Duodenal mucosa (tissue), 2 donors: ENCODE data around the gene PCCA.

ENCODE experiments used
- H3K27ac ChIP-seq: one replicate; pipeline ENCODE4 v1.7.0; 2013; ENCODE audit warnings: low read depth, low read length
- H3K27me3 ChIP-seq, 2 donors: one replicate each; pipeline ENCODE4 v1.7.0; 2013; ENCODE audit warnings: low read length in 2 of 2, control low read depth in 1 of 2; ENCODE audit not compliant: insufficient read depth in 2 of 2, control insufficient read depth in 1 of 2
- H3K36me3 ChIP-seq, 2 donors: one replicate each; pipeline ENCODE4 v1.7.0; 2013; ENCODE audit warnings: low read length in 2 of 2, control low read depth in 1 of 2; ENCODE audit not compliant: insufficient read depth in 2 of 2, control insufficient read depth in 1 of 2
- H3K4me1 ChIP-seq, 2 donors: one replicate each; pipeline ENCODE4 v1.7.0; 2013; ENCODE audit warnings: low read length in 2 of 2, control low read depth in 1 of 2; ENCODE audit not compliant: insufficient read depth in 2 of 2, control insufficient read depth in 1 of 2
- H3K4me3 ChIP-seq, 2 donors: one replicate each; pipeline ENCODE4 v1.7.0; 2013; ENCODE audit warnings: low read length in 2 of 2, low read depth in 1 of 2
- H3K9ac ChIP-seq, 2 donors: one replicate each; pipeline ENCODE4 v1.7.0; 2013; ENCODE audit warnings: low read length in 2 of 2, low read depth in 1 of 2
- H3K9me3 ChIP-seq, 2 donors: one replicate each; pipeline ENCODE4 v1.7.0; 2013; ENCODE audit warnings: low read length in 2 of 2, control low read depth in 1 of 2; ENCODE audit not compliant: control insufficient read depth in 1 of 2

The PCCA gene

GRCh38 chr13:100543872-100544602, 455.1 kb downstream of the PCCA start:
- Histone ChIP-seq H3K27me3 (no peaks in the 10 kb centered on the region), H3K4me3 (peak overlapping the region in 1 of 2 donors; percentile 43), H3K36me3 (no peaks in the 10 kb centered on the region), H3K27ac (no peak overlapping the region), H3K9ac (no peak overlapping the region), H3K9me3 (no peaks in the 10 kb centered on the region), H3K4me1 (peaks cover 0 to 6% of the 10 kb centered on the region in 2 donors)

- Histone ChIP-seq H3K4me3 (no peak overlapping the region), H3K27ac (no peak overlapping the region), H3K4me1 (peaks cover 0 to 6% of the 10 kb centered on the region in 2 donors), H3K9ac (no peak overlapping the region), H3K27me3 (no peaks in the 10 kb centered on the region), H3K9me3 (no peaks in the 10 kb centered on the region), H3K36me3 (no peaks in the 10 kb centered on the region)
Measured at GRCh38 chr13:100544866-100545683, 456.2 kb downstream of the PCCA start.

- Histone ChIP-seq H3K4me1 (peaks cover 0 to 6% of the 10 kb centered on the region in 2 donors), H3K4me3 (no peak overlapping the region), H3K9me3 (no peaks in the 10 kb centered on the region), H3K9ac (no peak overlapping the region), H3K27me3 (no peaks in the 10 kb centered on the region), H3K27ac (no peak overlapping the region), H3K36me3 (no peaks in the 10 kb centered on the region)
Measured at GRCh38 chr13:100545684-100546061, 456.8 kb downstream of the PCCA start.

- Histone ChIP-seq H3K4me1 (peaks cover 0 to 6% of the 10 kb centered on the region in 2 donors), H3K36me3 (no peaks in the 10 kb centered on the region), H3K27me3 (no peaks in the 10 kb centered on the region), H3K4me3 (no peak overlapping the region), H3K9ac (no peak overlapping the region), H3K9me3 (no peaks in the 10 kb centered on the region), H3K27ac (no peak overlapping the region)
Measured at GRCh38 chr13:100546713-100547405, 458.0 kb downstream of the PCCA start.

DNA sequence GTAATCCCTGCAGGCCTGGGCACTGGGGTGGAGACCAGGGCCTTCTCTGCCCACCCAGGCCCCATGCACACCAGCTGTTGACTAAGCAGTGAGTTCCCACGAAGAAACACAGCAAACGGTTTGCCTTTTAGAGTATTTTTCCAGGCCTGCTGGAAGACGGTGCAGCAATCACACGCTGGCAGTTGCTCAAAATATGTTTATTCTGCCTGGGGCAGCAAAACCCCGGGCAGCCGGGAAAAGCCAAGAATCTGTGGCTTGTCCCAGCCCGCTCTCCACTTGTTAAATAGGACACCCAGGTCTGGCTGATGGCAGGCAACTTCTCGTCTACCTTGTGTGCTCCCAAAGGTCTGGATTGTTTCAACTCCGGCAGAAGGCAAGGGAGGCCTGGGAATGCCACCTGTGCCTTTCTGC, 458.9 kb downstream of the PCCA start:
- H3K9ac ChIP-seq: no peak overlapping the region
- H3K36me3 ChIP-seq: no peaks in the 10 kb centered on the region
- no peak overlapping the region for H3K4me3 ChIP-seq
- H3K27me3 ChIP-seq: no peaks in the 10 kb centered on the region
- H3K9me3 ChIP-seq: no peaks in the 10 kb centered on the region
- H3K27ac ChIP-seq: no peak overlapping the region
- H3K4me1 ChIP-seq: peaks cover 0 to 6% of the 10 kb centered on the region in 2 donors

- H3K36me3 ChIP-seq: no peaks in the 10 kb centered on the region
- no peak overlapping the region for H3K9ac ChIP-seq
- no peak overlapping the region for H3K4me3 ChIP-seq
- no peaks in the 10 kb centered on the region for H3K4me1 ChIP-seq
- no peaks in the 10 kb centered on the region for H3K27me3 ChIP-seq
- no peak overlapping the region for H3K27ac ChIP-seq
- H3K9me3 ChIP-seq: no peaks in the 10 kb centered on the region
Measured at GRCh38 chr13:100549316-100549715, 460.4 kb downstream of the PCCA start.

GRCh38 chr13:100552755-100553154, 463.9 kb downstream of the PCCA start:
- Histone ChIP-seq H3K9me3 (no peaks in the 10 kb centered on the region), H3K9ac (no peak overlapping the region), H3K27ac (no peak overlapping the region), H3K36me3 (no peaks in the 10 kb centered on the region), H3K4me3 (no peak overlapping the region), H3K27me3 (no peaks in the 10 kb centered on the region), H3K4me1 (no peaks in the 10 kb centered on the region)

- peaks cover 7 to 8% of the 10 kb centered on the region in 2 donors for H3K4me1 ChIP-seq
- no peak overlapping the region for H3K9ac ChIP-seq
- H3K36me3 ChIP-seq: no peaks in the 10 kb centered on the region
- no peak overlapping the region for H3K4me3 ChIP-seq
- no peaks in the 10 kb centered on the region for H3K9me3 ChIP-seq
- no peaks in the 10 kb centered on the region for H3K27me3 ChIP-seq
- H3K27ac ChIP-seq: no peak overlapping the region
Measured at GRCh38 chr13:100559886-100560285, 471.0 kb downstream of the PCCA start.

DNA sequence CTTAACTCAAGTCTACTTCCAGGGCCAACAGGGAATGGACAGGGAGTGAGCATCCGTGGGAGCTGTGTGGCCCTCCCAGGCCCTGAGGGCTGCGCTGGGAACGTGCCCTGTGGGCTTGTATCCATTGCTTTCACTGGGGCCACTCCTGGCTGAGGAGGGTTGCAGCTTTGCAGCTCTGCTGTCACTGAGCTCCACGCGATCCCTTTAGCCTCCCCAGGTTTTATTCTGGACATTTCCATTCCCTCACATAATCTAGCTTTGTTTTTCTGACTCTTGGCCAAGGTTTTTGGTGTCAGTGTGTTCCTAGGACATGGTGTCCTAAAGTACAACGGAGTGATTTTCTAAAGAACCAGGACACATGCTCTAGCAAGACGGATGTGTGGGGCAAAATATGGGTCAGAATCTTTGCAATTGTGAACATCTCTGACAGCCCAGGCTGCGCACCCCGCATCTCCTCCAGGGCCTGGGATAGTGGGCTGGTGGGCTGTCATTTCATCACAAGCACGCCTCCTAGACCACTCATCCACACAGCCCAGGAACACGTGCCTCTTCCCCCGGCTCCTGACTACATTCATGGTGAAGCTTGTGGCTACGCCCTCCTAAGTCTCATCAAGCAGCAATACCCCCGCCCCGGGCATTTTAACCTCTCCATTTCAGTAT, 471.7 kb downstream of the PCCA start:
- H3K4me3 ChIP-seq: no peak overlapping the region
- H3K27ac ChIP-seq: no peak overlapping the region
- H3K9ac ChIP-seq: no peak overlapping the region

More for the DNA sequence above, 471.7 kb downstream of the PCCA start:
- no peaks in the 10 kb centered on the region for H3K27me3 ChIP-seq
- H3K36me3 ChIP-seq: no peaks in the 10 kb centered on the region
- H3K9me3 ChIP-seq: peaks cover 0 to 2% of the 10 kb centered on the region in 2 donors
- peaks cover 7 to 8% of the 10 kb centered on the region in 2 donors for H3K4me1 ChIP-seq
